Measurements from ENCODE around the gene ACAP3.

GRCh38 chr1:1310476-1311053 is 2.8 kb upstream of the ACAP3 start:
- TF ChIP-seq CTCF (IDR thresholded peaks at IDR 0.05; ENCODE audit: low read depth, low read length, poor library complexity, severe bottlenecking) (no peak), EZH2phosphoT487 (IDR thresholded peaks at IDR 0.05; ENCODE audit: borderline replicate concordance, low read length) (no peak)

Data from DOHH2 (cell line).